B cell (primary cell): Measurements from ENCODE around the gene ITGA6. TPM values are rescaled to one million over a fixed set of nuclear protein-coding genes. Genes with fewer than 3 reads are reported as not detected.

Experiments used
- ATAC-seq: fragments of 200-7000 bp; cut with Tn5 transposase; one replicate; pipeline ENCODE4 v1.10.0; 2021; ENCODE audit warnings: low read depth, mild to moderate bottlenecking, moderate number of reproducible peaks, moderate library complexity
- CTCF ChIA-PET: fragments of 350-600 bp; sonication (Branson Sonifier 250); formaldehyde crosslinking; loops from one replicate; lab custom pipeline; 2021; ENCODE audit warnings: antibody characterized with exemption, inconsistent platforms; lab: Charles Lee
- POLR2A ChIA-PET: fragments of 350-600 bp; sonication (Branson Sonifier 250); formaldehyde crosslinking; loops from one replicate; lab custom pipeline; 2021; ENCODE audit warnings: antibody characterized with exemption; lab: Charles Lee
- DNase-seq: peaks from one replicate; pipeline ENCODE4 v3.0.0; 2013
- H2AFZ ChIP-seq: 2 replicates; pipeline ENCODE4 v1.6.1; 2012; ENCODE audit warnings: mild to moderate bottlenecking, low read depth, low read length; ENCODE audit not compliant: insufficient read depth, poor library complexity, severe bottlenecking
- H3K27ac ChIP-seq, 2 donors: 1 replicate in 1 of 2; 2 replicates in 1 of 2; pipeline ENCODE4 v1.5.1; 2012 to 2013; ENCODE audit warnings: low read length in 2 of 2, mild to moderate bottlenecking in 2 of 2, moderate library complexity in 1 of 2
- H3K27me3 ChIP-seq, 4 experiments: fragments of 200-600 bp in 1 of 4; sonication (generic) in 1 of 4; replicated peaks in 1 of 4; 1 replicate in 2 of 4; 2 replicates in 2 of 4; pipeline versions ENCODE4 v1.6.1 to v1.7.0; 2013 to 2016; ENCODE audit warnings: low read length in 3 of 4, mild to moderate bottlenecking in 2 of 4, mixed read lengths in 1 of 4, moderate library complexity in 1 of 4; ENCODE audit not compliant: insufficient read depth in 4 of 4, control insufficient read depth in 3 of 4; ENCODE audit errors: control extremely low read depth in 1 of 4
- H3K36me3 ChIP-seq, 2 experiments: replicated peaks in 1 of 2; 1 replicate in 1 of 2; 2 replicates in 1 of 2; pipeline versions ENCODE4 v1.6.1 to v1.7.1; 2013; ENCODE audit warnings: low read length in 1 of 2; ENCODE audit not compliant: insufficient read depth in 2 of 2, control insufficient read depth in 1 of 2; ENCODE audit errors: control extremely low read depth in 1 of 2, extremely low read depth in 1 of 2
- H3K4me1 ChIP-seq, 2 donors: fragments of 200-600 bp in 1 of 2; sonication (generic) in 1 of 2; 1 replicate in 1 of 2; 2 replicates in 1 of 2; pipeline versions ENCODE4 v1.5.1 to v1.6.1; 2013 to 2017; ENCODE audit warnings: low read length in 2 of 2; ENCODE audit not compliant: control insufficient read depth in 2 of 2, insufficient read depth in 2 of 2
- H3K4me2 ChIP-seq: replicated peaks from 2 replicates; pipeline ENCODE3; 2012; ENCODE audit warnings: mild to moderate bottlenecking, low read depth, low read length; ENCODE audit not compliant: poor library complexity, severe bottlenecking
- H3K4me3 ChIP-seq, 5 experiments: fragments of 200-600 bp in 1 of 5; sonication (generic) in 1 of 5; 1 replicate in 3 of 5; 2 replicates in 2 of 5; pipeline versions ENCODE4 v1.5.1 to v1.7.0; 2011 to 2016; ENCODE audit warnings: low read length in 4 of 5, mild to moderate bottlenecking in 4 of 5, low read depth in 2 of 5, control low read depth in 1 of 5, moderate library complexity in 1 of 5; ENCODE audit not compliant: insufficient read depth in 1 of 5; ENCODE audit errors: control extremely low read depth in 1 of 5, extremely low read depth in 1 of 5
- H3K79me2 ChIP-seq: fragments of 200-600 bp; sonication (generic); one replicate; pipeline ENCODE4 v1.6.0; 2016; ENCODE audit warnings: low read length; ENCODE audit not compliant: control insufficient read depth, insufficient read depth
- H3K9ac ChIP-seq: fragments of 200-600 bp; sonication (generic); 2 replicates; pipeline ENCODE4 v1.6.1; 2017; ENCODE audit warnings: mild to moderate bottlenecking, low read length, moderate library complexity
- H3K9me3 ChIP-seq, 3 donors: one replicate each; pipeline versions ENCODE4 v1.6.1 to v1.7.1; 2013; ENCODE audit warnings: low read length in 2 of 3; ENCODE audit not compliant: control insufficient read depth in 2 of 3, insufficient read depth in 1 of 3; ENCODE audit errors: control extremely low read depth in 1 of 3
- H4K20me1 ChIP-seq: 2 replicates; pipeline ENCODE4 v1.6.0; 2012; ENCODE audit warnings: mild to moderate bottlenecking, low read length; ENCODE audit not compliant: insufficient read depth, control insufficient read depth, poor library complexity, severe bottlenecking
- H3K27ac Mint-ChIP-seq: one replicate; pipeline ENCODE4 v1.8.0; 2021; ENCODE audit warnings: mixed read lengths
- H3K27me3 Mint-ChIP-seq: one replicate; pipeline ENCODE4 v1.8.0; 2021; ENCODE audit warnings: mixed read lengths
- H3K4me1 Mint-ChIP-seq: one replicate; pipeline ENCODE4 v1.8.0; 2021; ENCODE audit warnings: mixed read lengths
- H3K4me3 Mint-ChIP-seq: one replicate; pipeline ENCODE4 v1.8.0; 2021; ENCODE audit warnings: mixed read lengths
- H3K9me3 Mint-ChIP-seq: one replicate; pipeline ENCODE4 v1.8.0; 2022; ENCODE audit warnings: mixed read lengths; ENCODE audit not compliant: insufficient read depth
- EZH2 ChIP-seq: IDR thresholded peaks from 2 replicates; pipeline ENCODE4 v1.6.1; 2012; ENCODE audit warnings: borderline replicate concordance, low read depth, mild to moderate bottlenecking, moderate library complexity, low read length; ENCODE audit not compliant: insufficient read depth, poor library complexity, severe bottlenecking
- WGBS: methylation state at CpG from one replicate; pipeline ENCODE4 v1.1.5; 2013; ENCODE audit warnings: missing lambda C conversion rate; ENCODE audit not compliant: insufficient coverage; 5-methylcytosine and 5-hydroxymethylcytosine counted together
- intact Hi-C: fragments of 100-400 bp; cut with micrococcal nuclease; formaldehyde crosslinking; loops from one replicate; pipeline ENCODE4 v1.10.0; 2022
- polyA plus RNA-seq: library from polyadenylated mRNA; depleted of rRNA; stranded (reverse); fragments of >200 nt; gene quantifications from 2 replicates; pipeline ENCODE4 v1.2.3, GENCODE V29; 2012
- total RNA-seq, 2 donors: library from RNA; stranded (reverse); fragments of 120-200 nt in 1 of 2; gene quantifications; 1 replicate in 1 of 2; 2 replicates in 1 of 2; pipeline versions ENCODE4 v1.2.3 to v1.2.4, GENCODE V29; 2013 to 2022
- TF ChIP-seq, protein P1 (sequence below): fragments of 200-600 bp; IDR thresholded peaks from one replicate; pipeline ENCODE4 v1.8.0; 2022; ENCODE audit warnings: antibody characterized with exemption, mild to moderate bottlenecking

Gene ITGA6
- total and polyA plus RNA-seq, 2 donors (not counting 1 experiment from before 2014, with no cell fraction given), result 0.17 to 0.98 TPM

DNA sequence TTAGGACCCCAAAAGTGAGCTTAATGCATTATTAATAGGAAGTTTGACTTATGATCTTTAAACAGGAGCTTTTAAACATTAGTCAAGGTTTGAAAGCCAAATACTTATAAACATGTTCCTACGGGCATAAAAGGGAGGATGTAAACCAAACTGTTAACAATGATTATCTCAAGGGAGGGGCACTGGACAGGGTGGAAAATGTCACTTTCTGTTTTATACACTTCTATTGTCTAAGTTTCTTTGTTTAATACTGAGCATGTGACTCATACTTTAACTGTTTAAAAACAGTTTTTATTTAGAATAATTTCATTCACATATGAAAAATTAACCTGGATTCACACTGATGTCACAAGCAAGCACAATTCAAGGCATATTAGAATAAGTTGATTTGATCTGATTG, 18.3 kb upstream of the ITGA6 start:
- DNase-seq (no peak), ATAC-seq (no peak)
- Histone ChIP-seq H3K4me1 (no peaks in the 10 kb centered on the region), H3K4me3 (no peak overlapping the region), H3K27me3 (peaks cover 0 to 3% (median 0%) of the 10 kb centered on the region in 4 experiments), H4K20me1 (no peaks in the 10 kb centered on the region), H3K27ac (no peak overlapping the region), H3K9me3 (no peaks in the 10 kb centered on the region), H3K79me2 (no peaks in the 10 kb centered on the region), H3K36me3 (no peaks in the 10 kb centered on the region), H2AFZ (no peak overlapping the region), H3K4me2 (no peak overlapping the region), H3K9ac (no peak overlapping the region)
- H3K27me3 Mint-ChIP-seq, result no peaks in the 10 kb centered on the region
- ChIA-PET CTCF (interaction anchor here (1.5 kb wide), 1 partner anchor 12 kb away, joined by 3 read pairs; no protein-coding TSS in a partner anchor), POLR2A (no interaction called here)
- TF ChIP-seq, protein P1, sequence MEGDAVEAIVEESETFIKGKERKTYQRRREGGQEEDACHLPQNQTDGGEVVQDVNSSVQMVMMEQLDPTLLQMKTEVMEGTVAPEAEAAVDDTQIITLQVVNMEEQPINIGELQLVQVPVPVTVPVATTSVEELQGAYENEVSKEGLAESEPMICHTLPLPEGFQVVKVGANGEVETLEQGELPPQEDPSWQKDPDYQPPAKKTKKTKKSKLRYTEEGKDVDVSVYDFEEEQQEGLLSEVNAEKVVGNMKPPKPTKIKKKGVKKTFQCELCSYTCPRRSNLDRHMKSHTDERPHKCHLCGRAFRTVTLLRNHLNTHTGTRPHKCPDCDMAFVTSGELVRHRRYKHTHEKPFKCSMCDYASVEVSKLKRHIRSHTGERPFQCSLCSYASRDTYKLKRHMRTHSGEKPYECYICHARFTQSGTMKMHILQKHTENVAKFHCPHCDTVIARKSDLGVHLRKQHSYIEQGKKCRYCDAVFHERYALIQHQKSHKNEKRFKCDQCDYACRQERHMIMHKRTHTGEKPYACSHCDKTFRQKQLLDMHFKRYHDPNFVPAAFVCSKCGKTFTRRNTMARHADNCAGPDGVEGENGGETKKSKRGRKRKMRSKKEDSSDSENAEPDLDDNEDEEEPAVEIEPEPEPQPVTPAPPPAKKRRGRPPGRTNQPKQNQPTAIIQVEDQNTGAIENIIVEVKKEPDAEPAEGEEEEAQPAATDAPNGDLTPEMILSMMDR, result no peak
- no peak for TF ChIP-seq EZH2
- no peak overlapping the region for H3K4me3 Mint-ChIP-seq
- H3K9me3 Mint-ChIP-seq, result no peaks in the 10 kb centered on the region
- WGBS, result no CpG with 5 or more reads among the region's 1 CpG
- no peak overlapping the region for H3K27ac Mint-ChIP-seq
- no peaks in the 10 kb centered on the region for H3K4me1 Mint-ChIP-seq
- intact Hi-C loops, result no loop called here

DNA sequence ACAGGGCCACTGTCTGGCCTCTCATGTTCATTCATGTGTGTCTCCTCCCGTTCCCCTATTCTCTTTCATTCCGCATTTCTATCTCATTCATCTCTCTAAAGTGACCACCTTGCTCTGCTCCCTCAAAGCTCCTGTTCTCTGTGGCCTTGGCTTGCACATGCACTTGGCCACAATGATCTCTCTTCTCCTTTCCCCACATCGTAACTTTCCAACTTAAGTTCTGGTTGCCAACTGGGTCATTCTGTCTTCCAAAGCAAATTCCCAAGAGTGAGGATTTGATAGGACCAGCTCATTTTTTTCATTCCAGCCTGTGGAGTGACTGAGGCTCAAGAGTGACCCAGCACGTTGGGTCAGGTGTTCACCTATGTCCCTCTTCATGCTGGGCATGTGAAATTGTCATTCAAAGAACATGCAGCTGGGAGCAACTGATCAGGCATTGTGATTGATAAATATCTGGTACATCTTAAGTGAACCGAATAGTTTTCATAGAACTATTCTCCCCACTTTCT, 14.3 kb upstream of the ITGA6 start:
- H3K27me3 Mint-ChIP-seq, result peaks cover 7% of the 10 kb centered on the region
- no peaks in the 10 kb centered on the region for H3K79me2 ChIP-seq
- no peaks in the 10 kb centered on the region for H3K36me3 ChIP-seq
- H3K4me2 ChIP-seq, result no peak overlapping the region
- CTCF ChIA-PET, result no interaction called here
- intact Hi-C loops, result no loop called here
- H3K27ac Mint-ChIP-seq, result no peak overlapping the region
- no peaks in the 10 kb centered on the region for H3K4me1 ChIP-seq
- H3K9me3 ChIP-seq, result no peaks in the 10 kb centered on the region
- ATAC-seq (no peak), DNase-seq (no peak)
- no peaks in the 10 kb centered on the region for H3K4me1 Mint-ChIP-seq
- no peak overlapping the region for H3K27ac ChIP-seq
- H3K4me3 Mint-ChIP-seq, result no peak overlapping the region
- H3K4me3 ChIP-seq, result no peak overlapping the region
- WGBS, result 56% methylated on average over 3 of the region's 5 CpGs
- no peak for TF ChIP-seq EZH2
- TF ChIP-seq, protein P1, result no peak
- H3K9ac ChIP-seq, result no peak overlapping the region
- no peaks in the 10 kb centered on the region for H3K27me3 ChIP-seq
- POLR2A ChIA-PET, result no interaction called here
- H3K9me3 Mint-ChIP-seq, result no peaks in the 10 kb centered on the region
- no peaks in the 10 kb centered on the region for H4K20me1 ChIP-seq
- no peak overlapping the region for H2AFZ ChIP-seq
